HG03139 (cell line): ENCODE data around the gene CARS1.
"Not testable (repeated sequence)": the region's sequence is repeated elsewhere in the genome, so short reads cannot be mapped to it uniquely, and the experiment has no call there.

ENCODE experiments used
- ATAC-seq: cut with Tn5 transposase; IDR thresholded peaks from one replicate; pipeline ENCODE4 v1.9.1; 2021; ENCODE audit not compliant: unreplicated experiment

The CARS1 gene

DNA sequence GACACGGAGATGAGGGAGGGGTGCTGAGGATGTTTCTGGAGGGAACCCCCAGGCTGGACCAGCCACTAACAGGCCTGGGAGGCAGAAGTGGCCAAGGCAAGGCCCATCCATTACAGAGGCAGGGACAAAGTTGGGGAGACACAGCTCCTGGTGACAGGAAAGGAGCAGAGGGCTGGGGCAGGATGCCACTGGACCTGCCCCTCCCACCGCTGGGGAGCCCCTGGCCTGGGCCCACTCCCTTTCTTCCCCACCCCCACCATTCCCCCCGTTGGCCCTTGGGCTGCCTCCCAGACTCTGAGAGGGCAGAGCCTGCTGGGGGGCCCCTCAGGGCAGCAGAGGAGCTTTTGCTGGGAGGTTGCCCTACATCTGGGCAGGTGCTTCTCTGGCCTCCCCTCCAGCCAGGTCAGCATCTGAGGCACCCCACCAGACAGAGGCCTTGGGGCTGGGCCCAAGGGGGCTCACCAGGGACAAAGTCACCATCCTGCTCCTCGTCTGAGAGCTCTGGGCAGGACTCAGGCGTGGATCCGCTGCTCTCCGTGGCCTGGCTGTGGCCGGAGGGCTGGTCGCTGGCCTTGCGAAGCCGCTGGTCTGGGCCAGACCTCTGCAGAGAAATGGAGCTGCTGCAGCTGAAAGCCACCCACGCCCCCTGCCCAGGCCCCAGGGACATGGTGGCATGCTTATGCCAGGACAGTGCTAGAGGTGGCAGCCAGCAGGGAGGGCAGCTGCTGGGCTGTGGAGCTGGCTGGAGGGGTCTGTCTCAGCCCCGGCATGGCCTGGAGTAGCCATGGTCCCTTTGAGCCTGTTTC is 33.1 kb upstream of the CARS1 start:
- no peak for ATAC-seq

DNA sequence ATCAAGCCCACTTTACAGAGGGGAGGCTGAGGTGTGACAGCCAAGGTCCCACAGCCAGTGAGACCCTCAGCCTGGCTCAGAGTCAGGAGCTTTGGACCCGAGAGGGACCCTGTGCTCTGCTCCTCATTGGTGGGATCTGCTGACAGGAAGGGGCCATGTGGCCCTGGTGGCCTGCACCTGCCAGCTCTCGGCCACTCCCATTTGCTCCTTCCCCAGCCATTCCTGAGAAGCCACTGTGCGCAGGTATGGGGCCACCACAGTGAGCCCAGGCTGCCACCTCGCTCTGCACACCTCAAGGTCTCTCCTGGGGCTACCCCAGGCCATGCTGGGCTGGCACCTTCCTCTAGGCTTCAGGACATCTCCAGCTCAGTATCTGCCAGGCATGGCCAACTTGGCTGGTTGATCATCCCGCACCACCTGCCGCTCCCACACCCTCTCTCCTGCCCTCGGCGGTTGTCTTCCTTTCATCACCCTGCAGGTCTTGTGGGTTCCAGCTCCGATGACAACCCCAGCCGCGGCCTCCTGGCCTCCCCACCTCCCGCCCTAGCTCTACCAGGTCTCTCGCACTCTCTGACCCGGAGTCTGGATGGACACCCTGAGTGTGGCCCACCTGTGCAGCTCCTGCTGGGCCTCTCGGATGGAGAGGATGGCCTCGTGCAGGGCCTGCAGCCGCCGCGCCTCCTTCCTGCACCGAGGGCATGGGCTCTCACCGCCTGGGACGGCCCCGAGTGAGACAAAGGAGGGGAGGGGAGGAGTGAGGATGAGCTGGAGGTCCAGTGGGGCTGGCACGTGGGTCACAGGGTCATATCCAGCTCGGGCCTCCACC is 32.2 kb upstream of the CARS1 start:
- ATAC-seq: no peak

DNA sequence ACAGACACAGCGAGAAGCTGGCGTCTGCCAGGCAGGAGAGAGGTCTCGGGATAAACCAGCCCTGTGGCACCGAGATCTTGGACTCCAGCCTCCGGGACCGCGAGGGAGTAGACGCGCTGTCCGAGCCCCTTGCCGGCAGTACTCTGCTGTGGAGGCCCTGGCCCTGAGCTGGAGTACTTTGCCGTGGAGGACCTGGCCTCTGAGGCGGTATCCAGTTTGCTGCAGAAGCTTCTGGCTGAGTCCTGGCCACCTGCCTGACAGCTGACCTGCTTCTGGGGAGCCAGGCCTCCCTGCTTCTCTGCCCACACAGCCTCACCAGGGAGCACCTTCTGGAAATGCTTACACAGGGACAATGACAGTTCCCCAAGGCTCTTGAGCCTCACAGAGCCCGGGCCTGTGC is 31.6 kb upstream of the CARS1 start:
- no peak for ATAC-seq

DNA sequence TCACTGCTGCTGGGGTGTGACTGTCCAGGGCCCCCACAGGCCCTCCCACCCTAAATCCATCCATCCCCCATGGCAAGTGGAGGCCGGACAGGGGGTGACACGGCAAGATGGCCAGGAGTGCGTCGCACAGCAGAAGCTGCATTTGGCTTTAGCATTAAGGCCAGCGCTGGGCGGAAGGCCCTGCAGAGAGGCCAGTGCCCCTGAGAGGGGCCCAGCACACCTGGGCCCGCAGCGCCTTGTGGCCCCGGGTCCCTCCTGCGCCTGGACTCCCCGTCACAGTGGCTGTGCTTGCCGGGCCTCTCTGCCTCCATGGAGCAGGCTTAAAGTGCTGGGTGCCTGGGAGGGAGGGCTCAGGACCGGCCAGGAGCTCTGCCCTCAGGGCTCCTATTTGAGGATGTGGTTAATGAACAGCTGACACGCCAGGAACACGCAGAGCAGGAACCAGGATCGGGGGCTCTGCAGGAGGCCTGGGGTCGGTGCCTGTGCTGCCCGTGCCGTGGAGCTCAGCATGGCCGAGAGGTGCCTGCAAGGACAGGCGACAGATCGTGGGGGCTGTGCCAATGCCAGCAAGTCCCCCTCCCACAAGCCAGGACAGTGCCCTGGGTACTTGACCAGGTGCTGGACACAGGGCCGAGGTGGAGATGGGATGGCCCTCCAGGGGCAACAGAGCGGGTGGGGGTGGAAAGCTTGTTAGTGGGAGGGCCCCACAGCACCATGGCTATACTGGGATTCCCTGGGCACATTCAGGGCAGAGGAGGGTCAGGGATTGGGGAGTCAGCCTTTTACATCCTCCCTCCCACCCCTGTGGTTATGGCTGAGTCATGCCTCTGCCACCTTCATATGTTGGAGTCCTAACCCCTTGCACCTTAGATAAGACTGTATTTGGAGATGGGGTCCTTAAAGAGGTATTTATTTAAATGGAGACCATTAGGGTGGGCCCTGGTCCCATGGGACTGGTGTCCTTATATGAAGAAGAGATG is 30.9 kb upstream of the CARS1 start:
- no peak for ATAC-seq

DNA sequence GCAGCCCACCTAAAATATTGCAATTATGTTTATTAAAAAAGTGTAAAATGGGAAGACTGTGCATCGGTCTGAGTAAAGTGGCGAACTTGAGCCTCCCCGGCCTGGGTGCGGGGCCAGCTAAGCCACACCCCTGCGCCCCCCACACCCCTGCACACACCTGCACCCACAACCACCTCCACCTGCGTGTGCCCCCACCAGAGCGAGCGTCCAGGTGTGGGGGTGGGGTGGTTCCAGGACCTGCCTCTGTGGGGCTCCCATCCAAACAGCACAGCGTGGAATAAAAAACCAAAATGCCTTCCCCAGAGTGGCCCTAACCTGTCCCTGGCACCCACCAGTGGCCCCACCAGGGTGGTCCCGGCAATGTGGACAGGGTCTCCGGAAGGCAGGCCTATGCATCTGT is 30.1 kb upstream of the CARS1 start:
- ATAC-seq: no peak

DNA sequence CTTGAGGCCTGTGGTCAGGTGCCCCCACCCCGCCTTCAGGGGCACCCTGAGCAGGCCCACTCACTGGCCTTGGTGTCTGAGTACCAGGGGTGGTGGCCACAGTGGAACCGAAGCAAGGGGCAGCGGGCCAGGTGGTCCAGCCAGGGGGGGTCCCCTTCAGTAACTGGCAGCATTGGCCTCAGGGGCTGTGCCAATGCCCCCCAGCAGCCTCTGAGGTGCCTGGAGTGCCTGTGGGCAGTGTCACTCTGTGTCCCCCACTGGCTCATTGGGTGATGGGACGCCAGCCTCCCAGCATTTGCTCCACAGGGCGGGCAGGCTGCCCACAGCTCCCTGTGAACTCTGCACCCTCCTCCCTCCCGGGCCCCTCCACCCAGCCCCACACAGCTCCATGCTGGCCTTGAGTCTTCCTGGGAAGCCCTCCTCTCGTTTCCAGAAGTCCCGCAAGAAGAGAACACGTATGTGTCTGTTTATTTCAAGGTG is 29.5 kb upstream of the CARS1 start:
- ATAC-seq: no peak

DNA sequence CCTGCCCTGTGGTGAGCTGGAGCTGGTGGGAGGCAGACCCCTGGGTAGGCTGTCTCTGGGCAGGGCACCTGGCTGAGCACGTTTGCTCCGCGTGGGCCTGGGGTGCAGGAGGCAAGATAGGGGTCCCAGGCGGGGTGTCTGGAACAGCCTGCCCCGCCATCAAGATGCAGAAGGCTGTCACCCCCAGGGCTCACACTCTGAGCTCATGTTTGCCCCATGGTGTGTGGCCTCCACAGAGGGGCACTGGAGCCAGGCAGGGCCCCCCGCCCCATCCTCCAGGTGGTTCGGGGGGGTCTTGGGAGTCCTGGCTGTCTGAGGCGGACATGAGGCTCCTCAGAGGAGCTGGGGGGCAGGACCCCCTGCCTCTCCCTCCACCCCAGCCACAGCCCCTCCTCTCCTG is 28.9 kb upstream of the CARS1 start:
- ATAC-seq: no peak

DNA sequence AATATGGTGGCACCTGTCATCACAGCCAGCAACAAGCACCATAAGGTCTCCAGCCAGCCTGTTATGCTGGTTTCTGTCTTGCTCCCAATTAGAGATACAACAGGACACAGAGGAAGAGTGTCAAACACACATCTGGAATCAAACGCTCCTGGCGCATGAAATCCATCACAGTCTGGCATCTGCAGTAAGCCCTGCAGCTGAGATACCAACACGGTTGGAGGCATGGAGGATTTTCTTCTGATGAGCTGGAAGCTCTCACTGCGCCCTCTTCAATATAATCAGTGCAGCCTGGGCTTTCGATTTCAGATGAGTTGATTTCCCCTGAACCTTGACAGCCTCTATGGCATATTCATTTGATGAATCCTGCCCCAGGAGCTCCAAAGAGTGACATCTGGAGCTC is 27.8 kb upstream of the CARS1 start:
- ATAC-seq: no peak

DNA sequence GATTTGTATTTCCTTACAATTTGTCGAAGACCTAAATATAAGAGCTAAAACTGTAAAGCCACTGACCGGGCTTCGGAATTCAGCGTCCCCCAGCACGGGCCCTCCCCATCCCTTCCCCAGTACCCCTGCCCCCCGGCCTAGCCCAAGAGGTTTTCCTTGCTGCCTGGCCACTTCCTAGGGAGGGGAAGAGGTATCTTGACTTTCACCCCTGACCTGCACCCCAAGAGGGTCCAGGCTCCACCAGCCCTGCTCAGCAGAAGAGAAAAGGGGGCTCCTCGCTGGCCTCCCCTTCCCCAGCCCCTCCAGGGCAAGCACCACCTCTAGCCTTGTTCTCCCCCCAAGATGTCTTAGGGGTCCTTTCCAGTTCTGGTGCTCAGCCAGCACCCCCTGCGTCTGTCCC is 26.1 kb upstream of the CARS1 start:
- no peak for ATAC-seq

DNA sequence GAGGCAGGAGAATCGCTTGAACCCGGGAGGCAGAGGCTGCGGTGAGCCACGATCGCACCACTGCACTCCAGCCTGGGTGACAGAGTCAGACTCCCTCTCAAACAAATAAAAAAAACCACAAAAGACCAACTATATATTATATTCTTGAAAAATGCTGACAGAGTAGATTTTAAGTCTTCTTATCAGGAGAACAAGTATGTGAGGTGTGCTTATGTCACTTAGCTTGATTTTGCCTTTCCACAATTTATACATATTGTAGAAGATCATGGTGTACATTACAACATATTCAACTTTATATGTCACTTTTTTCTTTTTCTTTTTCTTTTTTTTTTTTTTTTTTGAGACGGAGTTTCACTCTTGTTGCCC is 24.1 kb upstream of the CARS1 start:
- no peak for ATAC-seq

DNA sequence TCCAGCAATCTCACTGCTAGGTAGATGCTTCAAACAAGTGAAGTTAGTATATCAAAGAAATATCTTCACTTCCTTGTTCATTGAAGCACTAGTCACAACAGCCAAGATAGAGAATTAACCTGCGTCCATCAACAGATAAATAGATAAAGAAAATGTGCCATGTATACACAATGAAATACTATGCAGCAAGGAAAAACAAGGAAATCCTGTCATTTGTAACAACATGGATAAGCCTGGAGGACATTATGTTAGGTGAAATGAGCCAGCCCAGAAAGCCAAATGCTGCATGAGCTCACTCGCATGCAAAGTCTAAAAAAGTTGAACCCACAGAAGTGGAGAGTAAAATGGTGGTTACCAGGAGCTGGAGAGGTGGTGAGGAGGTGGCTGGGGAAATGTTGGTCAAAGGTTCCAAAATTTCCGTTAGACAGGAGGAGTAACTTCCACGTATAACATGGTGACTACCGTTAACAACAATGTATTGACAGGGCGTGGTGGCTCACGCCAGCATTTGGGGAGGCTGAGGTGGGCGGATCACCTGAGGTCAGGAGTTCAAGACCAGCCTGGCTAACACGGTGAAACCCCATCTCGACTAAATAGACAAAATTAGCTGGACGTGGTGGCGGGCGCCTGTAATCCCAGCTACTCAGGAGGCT is 23.6 kb upstream of the CARS1 start:
- ATAC-seq: no peak

DNA sequence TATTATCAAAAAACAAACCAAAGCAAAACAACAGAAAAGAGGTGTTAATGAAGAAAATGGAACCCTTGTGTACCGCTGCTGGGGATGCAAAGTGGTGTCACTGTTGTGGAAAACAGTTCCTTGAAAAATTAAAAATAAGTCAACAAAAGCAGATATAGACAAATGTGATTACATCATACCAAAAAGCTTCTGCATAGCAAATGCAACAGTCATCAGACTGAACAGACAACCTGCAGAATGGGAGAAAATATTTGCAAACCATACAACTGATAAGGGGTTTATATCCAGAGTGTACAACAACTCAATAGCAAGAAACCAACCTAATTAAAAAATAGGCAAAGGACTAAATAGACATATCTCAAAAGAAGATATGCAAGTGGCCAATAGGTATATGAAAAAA is 22.9 kb upstream of the CARS1 start:
- no peak for ATAC-seq

DNA sequence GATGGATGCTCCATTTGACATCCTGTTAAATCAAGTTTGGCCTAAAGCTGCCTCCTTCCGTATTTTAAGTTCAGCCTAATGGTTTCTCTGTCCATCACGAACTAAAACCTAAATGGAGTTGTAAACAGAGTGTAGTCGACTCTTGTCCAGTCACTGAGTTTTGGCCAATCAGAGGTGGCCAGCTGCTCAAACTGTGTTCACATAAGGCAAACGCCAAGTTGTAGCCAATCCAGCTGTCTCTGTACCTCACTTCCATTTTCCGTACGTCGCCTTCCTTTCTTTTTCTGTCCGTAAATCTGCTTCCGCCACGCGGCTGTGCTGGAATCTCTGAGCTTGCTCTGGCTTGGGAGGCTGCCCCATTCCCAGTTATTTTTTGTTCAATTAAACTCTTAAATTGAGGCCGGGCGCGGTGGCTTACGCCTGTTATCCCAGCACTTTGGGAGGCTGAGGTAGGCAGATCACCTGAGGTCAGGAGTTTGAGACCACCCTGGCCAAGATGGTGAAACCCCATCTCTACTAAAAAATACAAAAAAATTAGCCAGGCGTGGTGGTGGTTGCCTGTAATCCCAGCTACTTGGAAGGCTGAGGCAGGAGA is 20.7 kb upstream of the CARS1 start:
- no peak for ATAC-seq

DNA sequence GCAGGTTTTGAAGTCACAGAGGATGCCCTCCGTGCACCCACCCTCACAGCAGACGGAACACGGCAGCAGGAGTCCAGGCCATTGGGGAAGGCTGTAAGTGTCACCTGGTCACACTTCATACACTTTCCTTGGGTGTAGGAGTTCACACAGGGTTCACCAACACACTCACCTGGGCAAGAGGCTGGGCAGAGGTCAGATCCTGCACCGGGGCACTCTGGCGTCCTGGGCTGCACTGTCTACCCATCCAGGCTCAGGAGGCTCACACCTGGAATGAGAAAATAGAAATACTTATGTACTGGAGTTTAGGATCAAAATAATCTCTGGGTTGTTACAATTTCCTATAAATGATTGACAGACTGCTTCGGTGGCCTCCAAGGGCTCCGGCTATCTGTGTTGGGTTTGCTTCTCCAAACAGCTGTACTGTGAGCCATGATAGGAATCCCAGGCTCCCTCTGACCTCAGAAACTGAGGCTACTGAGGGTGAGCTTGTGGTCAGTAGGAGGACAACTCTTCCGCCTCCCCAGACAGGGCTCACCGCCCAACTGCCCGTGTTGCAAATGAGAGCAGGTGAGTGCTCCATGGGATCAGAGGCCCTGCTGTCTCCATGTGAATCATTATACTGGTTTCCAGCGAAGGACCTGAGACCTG is 20.1 kb upstream of the CARS1 start:
- no peak for ATAC-seq

DNA sequence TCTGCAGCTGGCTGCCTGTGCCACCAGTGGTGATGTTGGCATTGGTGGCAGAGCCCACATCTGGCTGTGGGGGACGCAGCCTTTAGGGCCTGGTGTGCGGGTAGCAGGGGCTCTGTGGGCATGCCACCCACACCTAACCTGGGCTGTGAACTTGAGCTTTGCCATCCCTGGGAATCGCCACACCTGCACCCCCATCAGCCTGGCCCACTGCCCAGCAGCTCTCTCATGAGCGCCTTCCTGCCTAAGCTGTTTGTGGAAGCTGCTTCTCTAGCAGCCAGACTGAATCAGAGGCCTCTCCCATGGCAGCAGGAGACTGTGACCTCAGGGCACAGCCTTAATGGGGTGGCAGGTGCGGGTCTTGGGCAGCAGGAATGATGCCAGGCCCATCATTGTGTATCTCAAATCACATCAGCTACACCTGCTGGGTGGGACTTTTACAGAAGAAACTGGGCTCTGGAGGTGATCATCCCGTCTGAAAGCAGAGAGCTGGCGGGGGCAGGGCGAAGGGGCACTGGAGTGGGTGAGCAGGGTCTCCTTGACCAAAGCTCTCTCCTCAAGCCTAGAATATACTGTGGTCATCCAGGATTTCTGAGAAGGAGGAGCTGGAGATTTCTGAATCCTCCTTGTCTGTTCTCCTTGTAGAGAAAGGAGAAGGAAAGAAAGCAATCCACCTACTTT is 17.8 kb upstream of the CARS1 start:
- ATAC-seq: no peak

DNA sequence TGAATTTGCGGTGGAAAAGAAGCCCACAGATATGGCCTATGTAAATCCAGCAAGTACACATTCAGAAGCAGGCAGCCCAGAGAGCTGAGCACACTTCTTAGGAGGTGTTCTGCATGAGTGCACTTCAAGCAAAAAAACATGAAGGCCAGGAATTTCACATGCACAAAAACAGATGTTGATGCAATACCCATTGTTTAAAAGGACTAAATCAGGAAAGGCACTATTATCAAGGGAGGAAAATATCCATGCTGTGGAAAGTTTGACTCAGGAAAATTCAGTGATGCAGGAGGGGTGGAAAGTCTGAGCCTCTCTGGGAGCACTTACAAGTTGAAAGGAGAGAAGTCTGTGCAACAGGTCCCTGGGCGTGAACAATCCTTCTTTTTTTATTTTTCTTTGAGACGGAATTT is 15.8 kb upstream of the CARS1 start:
- no peak for ATAC-seq

DNA sequence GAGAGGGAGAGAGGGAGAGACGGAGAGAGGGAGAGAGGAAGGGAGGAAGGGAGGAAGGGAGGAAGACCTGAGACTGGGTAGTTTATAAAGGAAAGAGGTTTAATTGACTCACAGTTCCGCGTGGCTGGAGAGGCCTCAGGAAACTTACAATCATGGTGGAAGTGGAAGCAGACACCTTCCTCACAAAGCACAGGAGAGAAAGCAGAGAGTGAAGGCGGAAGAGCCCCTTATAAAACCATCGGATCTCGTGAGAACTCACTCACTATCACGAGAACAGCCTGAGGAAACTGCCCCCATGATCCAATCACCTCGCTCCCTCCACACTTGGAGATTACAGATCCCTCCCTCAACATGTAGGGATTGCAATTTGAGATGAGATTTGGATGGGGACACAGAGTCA is 12.2 kb upstream of the CARS1 start:
- ATAC-seq: no peak

DNA sequence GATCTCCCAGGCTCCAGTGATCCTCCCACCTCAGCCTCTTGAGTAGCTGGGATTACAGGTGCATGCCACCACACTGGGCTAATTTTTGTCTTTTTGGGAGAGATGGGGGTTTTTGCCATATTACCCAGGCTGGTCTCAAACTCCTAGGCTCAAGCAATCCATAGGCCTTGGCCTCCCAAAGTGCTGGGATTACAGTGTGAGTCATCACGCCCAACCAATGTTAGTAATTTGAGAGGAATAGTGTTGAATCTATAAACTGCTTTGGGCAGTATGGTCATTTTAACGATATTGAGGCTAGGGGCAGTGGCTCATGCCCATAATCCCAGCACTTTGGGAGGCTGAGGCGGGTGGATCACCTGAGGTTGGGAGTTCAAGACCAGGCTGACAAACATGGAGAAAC is 9.1 kb upstream of the CARS1 start:
- ATAC-seq: not testable (repeated sequence)

DNA sequence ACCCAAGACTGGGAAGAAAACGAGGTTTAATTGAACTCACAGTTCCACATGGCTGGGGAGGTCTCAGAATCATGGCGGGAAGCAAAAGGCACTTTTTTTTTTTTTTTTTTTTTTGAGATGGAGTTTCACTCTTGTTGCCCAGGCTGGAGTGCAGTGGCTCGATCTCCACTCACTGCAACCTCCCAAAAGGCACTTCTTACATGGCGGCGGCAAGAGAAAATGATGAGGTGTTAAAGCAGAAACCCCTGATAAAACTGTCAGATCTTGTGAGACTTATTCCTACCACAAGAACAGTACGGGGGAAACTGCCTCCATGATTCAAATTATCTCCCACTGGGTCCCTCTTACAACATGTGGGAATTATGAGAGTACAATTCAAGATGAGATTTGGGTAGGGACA is 7.5 kb upstream of the CARS1 start:
- not testable (repeated sequence) for ATAC-seq
